Liver (tissue), 3 donors: Measurements from ENCODE around the gene RBM23.

Source experiments
- CTCF ChIP-seq: fragments of 150-350 bp; IDR thresholded peaks from 2 replicates; pipeline ENCODE4 v1.5.1; 2017; ENCODE audit warnings: improper control_type of control experiment, low read depth, low read length; ENCODE audit not compliant: missing input control
- FOXA1 ChIP-seq: IDR thresholded peaks from 2 replicates; pipeline ENCODE4 v1.6.1; 2016; ENCODE audit warnings: antibody characterized with exemption
- HNF4G ChIP-seq: IDR thresholded peaks from 2 replicates; pipeline ENCODE4 v1.6.1; 2016; ENCODE audit warnings: antibody characterized with exemption
- REST ChIP-seq: IDR thresholded peaks from 2 replicates; pipeline ENCODE4 v1.6.1; 2016; ENCODE audit warnings: antibody characterized with exemption, mild to moderate bottlenecking
- TAF1 ChIP-seq: conservative IDR thresholded peaks from 2 replicates; pipeline ENCODE4 v1.6.1; 2016; ENCODE audit warnings: antibody characterized with exemption, mild to moderate bottlenecking
- donor health status: healthy.
- donor health status: healthy.

- TF ChIP-seq TAF1 (no peak), FOXA1 (no peak), CTCF (no peak), HNF4G (no peak), REST (no peak)
These were observed 22.2 kb downstream of the RBM23 start for GRCh38 chr14:22896760-22897159.
